ENCODE results near the gene GRAMD1A. TPM values are rescaled to one million over a fixed set of nuclear protein-coding genes. Genes with fewer than 3 reads are reported as not detected.

The GRAMD1A gene
- total RNA-seq, 1 donor from 2014 or later: 61.9 TPM

DNA sequence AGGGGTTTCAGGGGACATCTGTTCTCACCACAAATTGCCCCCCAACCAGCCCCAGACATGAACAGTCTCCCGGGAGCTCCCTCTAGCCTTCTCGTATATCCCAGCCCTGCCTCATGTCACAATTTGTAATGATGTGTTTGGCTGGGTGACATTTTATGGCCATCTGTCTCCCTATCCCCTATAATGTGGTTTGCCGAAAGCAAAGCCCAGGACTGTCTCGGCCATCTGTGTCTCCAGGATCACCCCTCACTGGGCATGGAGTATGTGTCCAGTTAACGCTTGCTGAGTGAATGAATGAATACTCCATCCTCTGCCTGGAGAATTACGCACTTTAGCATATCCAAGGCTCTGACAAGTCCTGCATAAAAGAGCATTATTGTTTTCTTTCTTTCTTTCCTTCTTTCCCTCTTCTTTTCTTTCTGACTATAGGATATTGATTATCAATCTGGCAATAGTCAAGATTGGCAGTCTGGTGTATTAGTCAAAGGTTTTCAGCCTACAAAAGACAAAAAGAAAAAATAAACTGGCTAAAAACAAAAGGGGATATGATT lies 56.5 kb downstream of the GRAMD1A start:
- no peaks in the 10 kb centered on the region for H3K27me3 ChIP-seq
- H3K9me3 ChIP-seq: no peaks in the 10 kb centered on the region
- H3K4me1 ChIP-seq: no peaks in the 10 kb centered on the region
- intact Hi-C loops (cut with DNase I): no loop called here
- no peak overlapping the region for H3K27ac ChIP-seq
- no peaks in the 10 kb centered on the region for H3K36me3 ChIP-seq
- DNase-seq (ENCODE audit: extremely low spot score in 2 of 2): no peak
- H3K4me3 ChIP-seq: no peak overlapping the region
- TF ChIP-seq POLR2AphosphoS5 (IDR thresholded peaks at IDR 0.05; ENCODE audit: insufficient read depth in 1 of 2, low read depth in 1 of 2) (no peak), POLR2A (IDR thresholded peaks at IDR 0.05) (no peak)
- TF ChIP-seq, protein P1, sequence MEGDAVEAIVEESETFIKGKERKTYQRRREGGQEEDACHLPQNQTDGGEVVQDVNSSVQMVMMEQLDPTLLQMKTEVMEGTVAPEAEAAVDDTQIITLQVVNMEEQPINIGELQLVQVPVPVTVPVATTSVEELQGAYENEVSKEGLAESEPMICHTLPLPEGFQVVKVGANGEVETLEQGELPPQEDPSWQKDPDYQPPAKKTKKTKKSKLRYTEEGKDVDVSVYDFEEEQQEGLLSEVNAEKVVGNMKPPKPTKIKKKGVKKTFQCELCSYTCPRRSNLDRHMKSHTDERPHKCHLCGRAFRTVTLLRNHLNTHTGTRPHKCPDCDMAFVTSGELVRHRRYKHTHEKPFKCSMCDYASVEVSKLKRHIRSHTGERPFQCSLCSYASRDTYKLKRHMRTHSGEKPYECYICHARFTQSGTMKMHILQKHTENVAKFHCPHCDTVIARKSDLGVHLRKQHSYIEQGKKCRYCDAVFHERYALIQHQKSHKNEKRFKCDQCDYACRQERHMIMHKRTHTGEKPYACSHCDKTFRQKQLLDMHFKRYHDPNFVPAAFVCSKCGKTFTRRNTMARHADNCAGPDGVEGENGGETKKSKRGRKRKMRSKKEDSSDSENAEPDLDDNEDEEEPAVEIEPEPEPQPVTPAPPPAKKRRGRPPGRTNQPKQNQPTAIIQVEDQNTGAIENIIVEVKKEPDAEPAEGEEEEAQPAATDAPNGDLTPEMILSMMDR (IDR thresholded peaks at IDR 0.05): no peak

DNA sequence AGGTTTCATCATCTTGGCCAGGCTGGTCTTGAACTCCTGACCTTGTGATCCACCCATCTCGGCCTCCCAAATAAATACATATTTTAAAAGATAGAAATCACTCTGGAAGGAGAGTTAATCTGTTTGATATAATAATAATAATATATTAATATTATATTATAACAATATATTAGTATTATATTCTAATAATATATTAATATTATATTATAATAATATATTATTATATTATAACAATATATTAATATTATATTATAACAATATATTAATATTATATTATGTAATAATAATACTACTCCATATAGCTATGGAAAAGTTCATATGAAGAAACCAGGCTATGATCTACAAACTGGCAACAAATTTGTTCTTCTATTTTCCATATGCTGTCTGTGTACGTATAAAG lies 58.2 kb downstream of the GRAMD1A start:
- H3K27me3 ChIP-seq: no peaks in the 10 kb centered on the region
- H3K9me3 ChIP-seq: no peaks in the 10 kb centered on the region
- TF ChIP-seq POLR2AphosphoS5 (IDR thresholded peaks at IDR 0.05; ENCODE audit: insufficient read depth in 1 of 2, low read depth in 1 of 2) (no peak), POLR2A (IDR thresholded peaks at IDR 0.05) (no peak)
- TF ChIP-seq, protein P1 (IDR thresholded peaks at IDR 0.05): no peak
- H3K27ac ChIP-seq: no peak overlapping the region
- DNase-seq (ENCODE audit: extremely low spot score in 2 of 2): no peak
- no peak overlapping the region for H3K4me3 ChIP-seq
- no peaks in the 10 kb centered on the region for H3K4me1 ChIP-seq
- intact Hi-C loops (cut with DNase I): no loop called here
- no peaks in the 10 kb centered on the region for H3K36me3 ChIP-seq

DNA sequence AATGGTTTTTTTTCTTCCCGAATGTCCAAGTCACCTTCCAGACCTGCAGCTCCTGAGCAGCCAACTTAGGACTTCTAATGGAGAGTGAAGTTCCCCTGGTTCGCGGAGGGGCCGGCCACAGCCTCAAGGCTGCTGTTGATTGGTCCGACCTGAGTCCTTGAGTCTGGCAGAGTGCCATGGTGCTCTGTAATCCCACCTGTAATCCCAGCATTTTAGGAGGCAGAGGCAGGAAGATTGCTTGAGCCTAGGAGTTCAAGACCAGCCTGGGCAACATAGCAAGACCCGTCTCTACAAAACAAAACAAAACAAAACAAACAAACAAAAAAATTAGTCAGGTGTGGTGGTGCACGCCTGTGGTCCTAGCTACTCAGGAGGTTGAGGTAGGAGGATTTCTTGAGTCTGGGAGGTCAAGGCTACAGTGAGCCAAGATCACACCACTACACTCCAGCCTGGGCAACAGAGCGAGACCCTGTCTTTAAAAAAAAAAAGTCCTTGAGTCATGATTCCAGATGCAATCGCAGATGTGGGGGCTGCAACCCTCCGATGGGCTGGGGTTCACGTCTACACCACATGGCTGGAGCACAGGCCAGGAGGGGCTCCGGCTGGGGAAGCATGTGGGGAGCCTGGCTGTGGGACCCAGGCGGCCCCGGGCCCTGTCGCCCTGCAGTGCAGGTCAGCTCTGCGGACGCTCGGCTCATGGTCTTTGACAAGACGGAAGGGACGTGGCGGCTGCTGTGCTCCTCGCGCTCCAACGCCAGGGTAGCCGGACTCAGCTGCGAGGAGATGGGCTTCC lies 59.1 kb downstream of the GRAMD1A start:
- Histone ChIP-seq H3K27ac (no peak overlapping the region), H3K27me3 (no peaks in the 10 kb centered on the region), H3K4me1 (no peaks in the 10 kb centered on the region), H3K9me3 (no peaks in the 10 kb centered on the region), H3K4me3 (no peak overlapping the region), H3K36me3 (no peaks in the 10 kb centered on the region)
- no peak for TF ChIP-seq POLR2A (IDR thresholded peaks at IDR 0.05)
- TF ChIP-seq, protein P1 (IDR thresholded peaks at IDR 0.05): no peak
- no peak for TF ChIP-seq POLR2AphosphoS5 (IDR thresholded peaks at IDR 0.05; ENCODE audit: insufficient read depth in 1 of 2, low read depth in 1 of 2)
- DNase-seq (ENCODE audit: extremely low spot score in 2 of 2): no peak
- intact Hi-C loops (cut with DNase I): no loop called here

DNA sequence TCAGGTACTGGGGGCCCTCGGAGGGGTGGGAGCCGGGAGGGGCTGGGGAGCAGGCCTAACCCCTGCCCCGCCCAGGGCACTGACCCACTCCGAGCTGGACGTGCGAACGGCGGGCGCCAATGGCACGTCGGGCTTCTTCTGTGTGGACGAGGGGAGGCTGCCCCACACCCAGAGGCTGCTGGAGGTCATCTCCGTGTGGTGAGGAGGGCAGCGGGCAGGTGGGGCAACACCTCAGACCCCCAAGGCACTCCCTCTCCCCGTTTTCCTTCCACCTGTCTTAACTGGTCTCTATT lies 59.6 kb downstream of the GRAMD1A start:
- DNase-seq (ENCODE audit: extremely low spot score in 2 of 2): no peak
- no peak for TF ChIP-seq POLR2AphosphoS5 (IDR thresholded peaks at IDR 0.05; ENCODE audit: insufficient read depth in 1 of 2, low read depth in 1 of 2)
- Histone ChIP-seq H3K4me1 (no peaks in the 10 kb centered on the region), H3K27me3 (no peaks in the 10 kb centered on the region), H3K9me3 (no peaks in the 10 kb centered on the region), H3K4me3 (no peak overlapping the region), H3K27ac (no peak overlapping the region), H3K36me3 (no peaks in the 10 kb centered on the region)
- intact Hi-C loops (cut with DNase I): loop anchor here (10.0 kb wide), 1 partner anchor 215 kb away; no protein-coding TSS in a partner anchor

DNA sequence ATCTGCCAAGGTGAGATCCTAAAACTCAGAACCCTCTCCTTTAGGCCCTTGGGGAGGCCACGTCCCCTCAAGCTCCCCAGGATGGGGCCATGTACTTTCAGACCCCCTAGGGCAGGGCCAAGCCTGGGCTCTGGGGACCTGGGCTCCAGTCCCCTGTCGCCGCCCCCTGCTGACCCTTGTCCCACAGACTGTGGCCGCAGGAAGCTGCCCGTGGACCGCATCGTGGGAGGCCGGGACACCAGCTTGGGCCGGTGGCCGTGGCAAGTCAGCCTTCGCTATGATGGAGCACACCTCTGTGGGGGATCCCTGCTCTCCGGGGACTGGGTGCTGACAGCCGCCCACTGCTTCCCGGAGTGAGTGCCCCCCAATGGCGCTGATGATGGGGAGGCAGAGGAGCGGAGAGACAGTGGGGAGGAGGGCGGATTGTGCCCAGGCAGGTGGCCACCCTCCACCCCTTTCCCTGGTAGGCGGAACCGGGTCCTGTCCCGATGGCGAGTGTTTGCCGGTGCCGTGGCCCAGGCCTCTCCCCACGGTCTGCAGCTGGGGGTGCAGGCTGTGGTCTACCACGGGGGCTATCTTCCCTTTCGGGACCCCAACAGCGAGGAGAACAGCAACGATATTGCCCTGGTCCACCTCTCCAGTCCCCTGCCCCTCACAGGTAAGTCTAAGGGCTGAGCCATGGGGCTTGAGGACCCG lies 60.2 kb downstream of the GRAMD1A start:
- Histone ChIP-seq H3K4me1 (no peaks in the 10 kb centered on the region), H3K27me3 (no peaks in the 10 kb centered on the region), H3K4me3 (no peak overlapping the region), H3K27ac (no peak overlapping the region), H3K9me3 (no peaks in the 10 kb centered on the region), H3K36me3 (no peaks in the 10 kb centered on the region)
- TF ChIP-seq POLR2A (IDR thresholded peaks at IDR 0.05) (no peak), POLR2AphosphoS5 (IDR thresholded peaks at IDR 0.05; ENCODE audit: insufficient read depth in 1 of 2, low read depth in 1 of 2) (no peak)
- TF ChIP-seq, protein P1 (IDR thresholded peaks at IDR 0.05): no peak
- intact Hi-C loops (cut with DNase I): loop anchor here (10.0 kb wide), 1 partner anchor 214 kb away; no protein-coding TSS in a partner anchor
- no peak for DNase-seq (ENCODE audit: extremely low spot score in 2 of 2)

Data from vagina (tissue), 2 donors.